ENCODE measurements around the gene TOE1. TPM values are rescaled to one million over a fixed set of nuclear protein-coding genes. Genes with fewer than 3 reads are reported as not detected.

The TOE1 gene
- total RNA-seq, 2 experiments from 2014 or later: 22.1 to 30.2 TPM

GRCh38 chr1:45306319-45306718 lies 33.7 kb upstream of the TOE1 start:
- Histone ChIP-seq H3K79me2 (ENCODE audit: insufficient read depth, low read depth, low read length) (no peaks in the 10 kb centered on the region; the same call in 1 of the 2 replicates), H3K27ac (ENCODE audit: low read depth, low read length, poor library complexity, severe bottlenecking) (peak overlapping the region; percentile 79), H3K4me3 (ENCODE audit: low read depth, low read length, poor library complexity, severe bottlenecking) (peak overlapping the region; percentile 43), H3K4me1 (ENCODE audit: insufficient read depth, low read length, poor library complexity, severe bottlenecking) (peaks cover 31% of the 10 kb centered on the region), H3K9me3 (ENCODE audit: low read length) (peaks cover 7% of the 10 kb centered on the region; the same call in 1 of the 2 replicates), H3K9me2 (ENCODE audit: insufficient read depth, low read length) (no peaks in the 10 kb centered on the region), H2AFZ (ENCODE audit: low read length) (peak overlapping the region; percentile 97), H4K20me1 (ENCODE audit: insufficient read depth, low read length) (no peaks in the 10 kb centered on the region), H3K4me2 (ENCODE audit: low read length) (peak overlapping the region; percentile 95), H3K36me3 (ENCODE audit: insufficient read depth, low read length) (no peaks in the 10 kb centered on the region)
- DNase-seq (ENCODE audit: low spot score): peak; percentile 70
- intact Hi-C loops (cut with micrococcal nuclease; ENCODE audit: unreplicated experiment): no loop called here
- CTCF ChIA-PET (ENCODE audit: unreplicated experiment): no interaction called here
- no TSS peak for BruUV-seq (replicated peaks)
- POLR2A ChIA-PET: interaction anchor here (0.5 to 2.9 kb wide), 12 partner anchors 8 to 594 kb away, joined by 3 to 15 read pairs (median 6); partner anchors contain the start of genes HECTD3, HPDL, MUTYH and TOE1
- 0 out of 2 replicates have a peak, but pooled peaks have one; percentile 16 for TF ChIP-seq CTCF (conservative IDR thresholded peaks at IDR 0.05; ENCODE audit: low read length)
- no peak for TF ChIP-seq EZH2phosphoT487 (IDR thresholded peaks at IDR 0.05; ENCODE audit: borderline replicate concordance, low read depth, low read length)

- peak overlapping the region; percentile 95 for H3K4me2 ChIP-seq (ENCODE audit: low read length)
- peak overlapping the region; percentile 97 for H2AFZ ChIP-seq (ENCODE audit: low read length)
- H3K9me3 ChIP-seq (ENCODE audit: low read length): peaks cover 11% of the 10 kb centered on the region; the same call in 1 of the 2 replicates
- DNase-seq (ENCODE audit: low spot score): no peak
- no peaks in the 10 kb centered on the region for H4K20me1 ChIP-seq (ENCODE audit: insufficient read depth, low read length)
- H3K36me3 ChIP-seq (ENCODE audit: insufficient read depth, low read length): no peaks in the 10 kb centered on the region
- H3K4me1 ChIP-seq (ENCODE audit: insufficient read depth, low read length, poor library complexity, severe bottlenecking): peaks cover 31% of the 10 kb centered on the region
- no peaks in the 10 kb centered on the region; the same call in 1 of the 2 replicates for H3K79me2 ChIP-seq (ENCODE audit: insufficient read depth, low read depth, low read length)
- ChIA-PET POLR2A (interaction anchor here (0.7 to 2.9 kb wide), 11 partner anchors 8 to 295 kb away, joined by 3 to 15 read pairs (median 4); partner anchors contain the start of genes HECTD3, MUTYH, TOE1 and UROD), CTCF (ENCODE audit: unreplicated experiment) (no interaction called here)
- H3K9me2 ChIP-seq (ENCODE audit: insufficient read depth, low read length): no peaks in the 10 kb centered on the region
- TF ChIP-seq CTCF (conservative IDR thresholded peaks at IDR 0.05; ENCODE audit: low read length): no peak
- TF ChIP-seq EZH2phosphoT487 (IDR thresholded peaks at IDR 0.05; ENCODE audit: borderline replicate concordance, low read depth, low read length): no peak
- peak overlapping the region; percentile 79 for H3K27ac ChIP-seq (ENCODE audit: low read depth, low read length, poor library complexity, severe bottlenecking)
- BruUV-seq (replicated peaks): no TSS peak
- intact Hi-C loops (cut with micrococcal nuclease; ENCODE audit: unreplicated experiment): no loop called here
- H3K4me3 ChIP-seq (ENCODE audit: low read depth, low read length, poor library complexity, severe bottlenecking): peak overlapping the region; percentile 43
Observed at GRCh38 chr1:45306905-45307304, 33.1 kb upstream of the TOE1 start.

GRCh38 chr1:45314266-45314665 lies 25.7 kb upstream of the TOE1 start:
- H2AFZ ChIP-seq (ENCODE audit: low read length): no peak overlapping the region
- intact Hi-C loops (cut with micrococcal nuclease; ENCODE audit: unreplicated experiment): no loop called here
- CTCF ChIA-PET (ENCODE audit: unreplicated experiment): no interaction called here
- POLR2A ChIA-PET: interaction anchor here (0.6 to 1.5 kb wide), 5 partner anchors 8 to 130 kb away, joined by 3 to 8 read pairs (median 3); no protein-coding TSS in a partner anchor
- no peaks in the 10 kb centered on the region for H3K36me3 ChIP-seq (ENCODE audit: insufficient read depth, low read length)
- H3K4me3 ChIP-seq (ENCODE audit: low read depth, low read length, poor library complexity, severe bottlenecking): no peak overlapping the region
- H3K9me3 ChIP-seq (ENCODE audit: low read length): peaks cover 11% of the 10 kb centered on the region; the same call in 1 of the 2 replicates
- H3K9me2 ChIP-seq (ENCODE audit: insufficient read depth, low read length): no peaks in the 10 kb centered on the region
- TF ChIP-seq CTCF (conservative IDR thresholded peaks at IDR 0.05; ENCODE audit: low read length) (no peak), EZH2phosphoT487 (IDR thresholded peaks at IDR 0.05; ENCODE audit: borderline replicate concordance, low read depth, low read length) (no peak)
- no peak overlapping the region for H3K4me2 ChIP-seq (ENCODE audit: low read length)
- H3K4me1 ChIP-seq (ENCODE audit: insufficient read depth, low read length, poor library complexity, severe bottlenecking): no peaks in the 10 kb centered on the region
- H3K27ac ChIP-seq (ENCODE audit: low read depth, low read length, poor library complexity, severe bottlenecking): no peak overlapping the region
- no peak for DNase-seq (ENCODE audit: low spot score)
- no peaks in the 10 kb centered on the region for H3K79me2 ChIP-seq (ENCODE audit: insufficient read depth, low read depth, low read length)
- H4K20me1 ChIP-seq (ENCODE audit: insufficient read depth, low read length): no peaks in the 10 kb centered on the region
- no TSS peak for BruUV-seq (replicated peaks)

All from OCI-LY7 (cell line).